DMS153 treated with DMSO at 0.1 percent for 48 hours (cell line): Measurements from ENCODE around the gene ADRA2A.

Experiments used
- DNase-seq: peaks from one replicate; lab custom pipeline; 2025; ENCODE audit not compliant: unreplicated experiment; lab: John Stamatoyannopoulos, UW

Gene ADRA2A

DNA sequence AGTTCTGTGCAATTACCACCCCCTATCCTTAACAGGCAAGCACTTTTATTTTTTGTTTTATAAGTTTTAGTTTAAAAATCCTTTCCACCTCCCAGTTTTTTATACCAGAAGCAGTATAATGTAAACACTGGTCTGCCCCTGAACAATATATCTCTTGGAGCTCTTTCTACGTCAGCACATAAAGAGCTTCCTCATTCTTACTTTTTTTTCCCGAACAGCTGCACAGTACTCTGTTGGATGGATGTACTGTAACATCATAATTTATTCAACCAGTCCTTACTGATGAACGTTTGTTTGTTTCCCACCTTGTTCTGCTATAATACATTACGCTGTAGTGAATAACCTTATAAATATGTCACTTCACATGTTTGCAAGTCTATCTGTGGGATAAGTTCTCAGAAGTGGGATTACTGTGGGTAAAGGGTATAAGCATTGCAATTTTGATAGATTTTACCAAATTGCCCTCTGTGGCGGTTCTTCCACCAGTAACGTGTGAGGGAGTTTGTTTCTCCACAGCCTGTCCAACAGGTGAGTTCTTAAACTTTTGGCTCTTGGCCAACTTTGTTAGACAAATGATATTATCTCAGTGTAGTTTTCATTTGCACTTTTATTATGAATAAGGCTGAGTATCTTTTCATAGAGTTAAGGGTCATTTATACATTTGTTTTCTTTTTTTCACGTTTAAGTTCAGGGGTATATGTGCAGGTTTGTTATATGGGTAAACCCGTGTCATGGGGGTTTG is 32.8 kb downstream of the ADRA2A start:
- peak; percentile 20 for DNase-seq

DNA sequence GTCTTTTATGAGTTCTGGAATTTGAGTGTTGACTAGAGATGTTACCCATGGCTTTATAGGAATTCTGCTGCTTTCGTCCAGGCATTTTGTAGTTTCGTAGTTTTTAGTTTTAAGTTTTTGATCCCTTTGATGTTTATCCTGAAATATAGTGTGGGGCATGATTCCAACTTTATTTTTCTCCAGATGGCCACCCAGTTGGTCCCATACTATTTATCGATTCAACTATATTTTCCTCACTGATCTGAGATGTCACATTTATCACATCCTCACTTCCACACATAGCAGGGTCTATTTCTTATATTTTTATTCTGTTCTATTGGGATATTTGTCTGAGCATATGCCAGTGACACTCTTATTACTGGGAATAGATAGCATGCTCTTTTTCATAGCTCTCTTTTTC is 33.9 kb downstream of the ADRA2A start:
- DNase-seq, result no peak

DNA sequence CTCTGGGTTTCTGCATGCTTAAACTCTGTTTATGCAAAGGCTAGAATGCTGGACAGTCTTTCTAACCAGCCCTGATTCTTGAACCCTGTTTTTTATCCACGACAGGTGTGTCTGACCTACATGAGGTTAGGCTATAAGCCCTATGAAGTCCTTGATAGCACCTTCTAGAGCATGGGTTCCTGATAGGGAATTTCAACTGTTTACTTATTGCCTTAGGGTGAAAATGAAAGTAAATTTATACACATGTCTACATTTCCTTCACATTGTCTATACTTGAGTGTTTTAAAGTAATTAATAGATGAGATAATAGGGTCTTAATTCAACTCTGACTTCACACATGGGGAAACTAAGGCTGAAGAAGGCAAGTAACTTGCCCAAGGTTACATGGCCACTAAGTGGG is 35.5 kb downstream of the ADRA2A start:
- no peak for DNase-seq

DNA sequence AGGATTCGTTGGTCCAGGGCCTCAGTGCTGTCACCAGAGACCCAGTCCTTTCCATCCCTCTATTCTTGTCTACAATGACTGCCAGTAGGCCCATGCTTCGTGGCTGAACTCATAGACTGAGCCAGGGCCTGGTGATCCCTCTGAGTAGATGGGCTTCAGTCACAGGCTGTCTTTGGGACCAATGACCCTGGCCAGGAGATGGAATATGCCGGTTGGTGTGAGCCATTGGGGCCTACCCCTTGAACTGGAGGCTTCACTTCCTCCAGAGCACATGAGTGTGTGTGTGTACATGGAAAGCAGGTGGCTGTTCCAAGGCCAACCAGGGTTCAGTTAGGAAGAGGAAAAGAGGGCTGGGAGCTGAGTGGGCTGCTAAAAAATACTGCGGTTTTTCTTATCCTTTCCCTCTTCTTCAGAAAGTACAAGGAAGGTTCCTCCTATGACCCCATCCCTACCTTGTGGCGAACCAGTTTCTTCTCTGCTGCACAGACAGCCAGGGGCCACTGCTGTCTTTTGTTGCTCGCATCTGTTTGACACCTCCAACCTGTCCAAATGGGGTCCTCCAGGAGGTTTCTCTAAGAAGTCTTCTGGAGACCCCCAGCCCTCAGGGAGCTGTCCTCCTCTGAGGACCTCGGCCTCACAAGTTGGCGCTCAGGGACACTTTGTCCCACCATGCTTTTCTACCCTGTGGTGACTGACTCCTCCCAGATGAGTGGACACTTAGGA is 36.6 kb downstream of the ADRA2A start:
- DNase-seq, result no peak

DNA sequence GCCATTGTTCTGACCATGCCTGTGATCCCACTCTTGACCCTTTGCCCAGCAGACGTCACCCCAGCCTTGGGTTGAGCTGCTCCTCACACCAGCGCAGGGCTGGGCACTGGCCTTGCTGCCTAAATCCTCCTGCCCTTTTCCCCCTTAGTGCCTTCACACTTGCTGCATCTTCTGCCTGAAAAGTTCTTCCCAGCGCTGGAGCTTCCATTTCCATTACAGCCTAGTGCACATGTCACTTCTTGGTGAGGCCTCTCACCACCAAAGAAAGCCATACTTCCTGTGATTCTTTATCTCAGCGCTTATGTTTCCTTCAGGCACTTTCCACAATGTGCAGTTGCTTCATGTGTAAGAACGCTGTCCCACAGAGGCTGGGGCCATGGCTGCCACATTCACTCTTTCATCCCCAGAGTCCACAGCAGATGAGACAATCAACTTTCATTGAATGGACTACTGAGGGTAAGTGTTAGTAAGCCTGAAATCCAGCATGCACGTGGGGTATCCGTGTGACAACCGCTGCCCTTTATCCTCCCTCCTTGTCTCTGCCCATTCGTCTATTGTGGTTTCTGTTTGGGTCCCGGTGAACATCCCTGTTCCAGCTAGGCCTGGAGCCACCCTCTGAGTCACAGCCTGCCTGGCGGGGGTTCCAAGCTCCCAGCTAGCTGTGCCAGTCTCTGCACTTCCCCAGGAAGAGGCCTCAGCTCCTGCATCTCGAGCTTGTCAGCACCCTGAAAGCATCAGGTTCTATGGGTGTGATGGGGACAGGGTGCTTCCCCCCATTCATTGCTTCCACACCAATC is 37.3 kb downstream of the ADRA2A start:
- DNase-seq, result no peak

DNA sequence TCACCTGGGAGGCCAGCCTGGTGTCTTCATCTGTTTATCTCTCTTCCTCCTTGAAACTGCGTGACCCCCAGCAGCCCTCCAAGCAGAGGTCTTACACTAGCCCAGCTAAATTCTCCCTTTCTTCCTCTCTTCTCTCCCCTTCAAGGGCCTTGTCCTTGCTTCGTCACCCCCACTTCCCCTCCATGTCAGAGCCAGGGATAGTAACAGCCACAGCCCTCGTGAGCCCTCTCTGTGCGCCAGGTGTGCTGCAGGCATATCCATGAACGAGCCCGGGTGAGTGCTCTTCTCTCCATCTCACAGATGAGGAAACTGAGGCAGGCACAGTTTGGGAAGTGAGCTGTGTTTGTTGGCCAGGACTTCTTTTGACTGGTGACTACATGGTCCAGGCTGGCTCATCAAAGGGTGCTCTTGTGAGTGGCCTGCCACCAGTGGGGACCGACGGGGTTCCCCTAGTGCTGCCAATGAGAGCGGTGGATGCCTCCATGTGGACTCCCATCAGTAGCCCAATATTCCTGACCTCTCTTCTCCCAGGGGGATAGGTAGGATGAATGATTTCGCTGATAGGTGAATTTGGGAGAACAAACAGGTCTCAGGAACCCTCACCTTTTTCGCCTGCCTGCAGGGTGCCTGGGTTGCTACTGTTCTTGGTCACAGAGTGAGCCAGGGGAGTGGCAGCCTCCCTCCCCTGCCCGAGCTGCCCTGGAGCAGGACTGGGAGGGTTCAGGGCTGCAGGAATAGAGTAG is 38.1 kb downstream of the ADRA2A start:
- DNase-seq, result no peak

DNA sequence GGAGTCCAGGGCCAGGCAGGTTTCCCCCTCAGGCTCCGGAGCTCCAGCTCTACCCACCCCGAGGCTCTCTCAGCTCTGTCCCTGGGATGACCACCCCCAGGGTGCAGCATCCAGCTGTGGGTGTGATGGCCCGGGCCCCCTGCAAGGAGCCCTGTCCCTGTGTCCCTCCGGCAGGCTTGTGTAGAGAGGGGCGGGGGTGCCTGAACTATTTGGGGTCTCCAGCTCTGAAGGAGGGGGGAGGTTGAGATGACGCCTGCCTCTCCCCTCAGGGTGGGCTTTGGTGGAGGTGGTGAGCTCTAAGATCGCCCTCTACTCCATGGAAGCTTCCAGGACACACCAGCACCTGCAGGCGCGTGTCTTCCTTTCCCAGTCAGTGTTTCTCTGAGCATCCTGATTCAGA is 39.4 kb downstream of the ADRA2A start:
- DNase-seq, result no peak

DNA sequence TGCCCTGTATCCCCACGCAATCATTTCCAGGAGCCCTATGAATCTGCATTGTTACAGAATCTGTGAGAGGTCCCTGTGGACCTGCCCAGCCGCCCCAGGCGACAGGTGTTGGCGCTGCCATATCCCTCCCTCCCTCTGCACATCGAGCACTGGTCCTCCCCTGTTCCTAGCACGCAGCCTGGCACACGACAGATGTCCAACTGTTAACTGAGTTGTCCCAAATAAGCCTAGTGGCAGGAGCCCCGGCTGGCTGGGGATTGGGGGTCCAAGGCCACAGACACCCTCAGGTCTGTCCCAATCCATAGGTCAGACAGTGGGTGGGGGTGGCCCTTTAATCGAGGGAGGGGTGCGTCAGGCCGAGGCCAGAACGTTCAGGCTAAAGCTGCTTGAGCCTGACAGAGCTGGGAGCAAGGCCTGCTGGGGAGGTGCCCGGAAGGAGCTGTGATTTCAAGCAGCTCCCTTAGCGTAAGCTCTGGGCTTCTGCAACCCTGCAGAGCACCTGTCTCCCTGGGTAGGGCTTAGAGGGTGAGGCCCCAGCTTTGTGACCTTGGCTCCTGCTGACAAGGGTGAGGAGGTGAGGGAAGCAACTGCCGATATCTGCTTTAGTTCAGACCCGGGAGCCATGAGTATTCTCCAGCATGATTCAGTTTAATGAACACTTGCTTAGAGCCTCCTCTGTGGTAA is 40.1 kb downstream of the ADRA2A start:
- DNase-seq, result no peak

DNA sequence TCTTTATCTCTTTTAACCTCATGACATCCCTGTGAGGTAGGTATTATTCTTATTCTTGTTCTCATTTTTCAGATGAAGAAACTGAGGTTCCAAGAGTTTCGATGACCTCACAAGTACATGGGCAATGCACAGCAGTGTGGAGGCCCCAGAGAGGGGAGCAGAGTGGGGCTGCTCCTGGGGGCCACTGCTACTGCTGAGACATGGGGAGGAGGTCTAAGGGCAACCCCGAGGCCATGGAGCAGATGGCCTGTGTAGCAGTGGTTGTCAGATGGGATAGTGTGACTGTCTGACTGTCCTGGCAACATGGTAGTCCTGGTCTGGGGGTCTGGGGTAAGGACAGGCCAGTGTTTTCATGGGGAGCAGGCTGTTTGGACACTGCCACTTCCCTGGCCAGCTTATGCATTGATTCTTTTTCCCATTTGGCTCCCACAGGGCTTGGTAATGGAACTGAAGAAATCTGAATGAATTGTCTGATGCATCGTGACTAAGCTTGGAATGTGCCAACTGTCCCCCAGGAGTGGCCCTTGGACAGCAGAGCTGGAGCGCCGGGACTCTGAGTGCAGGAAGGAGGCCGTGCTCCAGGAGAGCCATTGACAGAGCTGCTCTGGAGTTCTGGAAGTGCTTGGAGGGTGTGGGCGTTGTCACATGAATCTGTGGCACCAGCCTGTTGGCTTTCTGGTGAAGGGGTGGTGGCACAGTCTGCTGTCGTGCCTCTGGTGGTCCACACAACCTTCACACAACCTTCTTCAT is 40.9 kb downstream of the ADRA2A start:
- no peak for DNase-seq

DNA sequence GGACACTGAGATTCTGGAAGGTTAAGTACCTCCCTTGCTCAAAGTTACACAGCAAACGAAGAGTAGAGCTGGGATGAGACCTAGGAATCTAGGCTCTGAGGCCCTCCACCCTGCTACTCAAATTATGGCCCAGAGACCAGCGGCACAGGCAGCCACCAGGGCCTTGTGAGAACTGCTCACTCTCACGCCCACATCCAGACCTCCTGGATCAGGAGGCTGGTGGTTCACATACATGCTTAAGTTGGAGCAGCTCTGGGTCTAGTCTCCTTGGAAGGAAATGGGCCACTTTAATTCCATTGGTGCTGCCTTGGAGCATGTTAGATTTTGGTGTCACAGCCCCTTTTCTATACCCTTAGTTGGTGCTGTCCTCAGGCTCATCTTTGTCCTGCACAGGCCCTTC is 41.9 kb downstream of the ADRA2A start:
- no peak for DNase-seq

DNA sequence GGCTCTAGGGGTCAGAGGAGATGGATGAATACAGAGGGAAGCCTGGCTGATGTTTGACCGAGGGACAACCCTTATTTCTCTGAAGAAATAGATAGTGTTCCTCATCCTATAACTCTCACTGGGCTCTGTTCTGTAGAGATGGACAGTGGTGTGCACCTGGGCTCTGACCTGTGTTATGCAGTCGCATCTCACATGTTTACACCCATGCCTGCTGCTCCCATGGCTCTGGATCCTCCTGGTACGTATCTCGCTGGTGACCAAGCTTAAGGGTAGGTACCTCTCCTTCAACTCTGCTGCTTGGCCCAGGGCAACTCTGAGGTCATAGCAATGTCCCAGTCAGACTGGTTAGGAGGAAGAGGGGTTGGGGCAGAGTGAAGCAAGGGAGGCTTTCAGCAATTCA is 42.8 kb downstream of the ADRA2A start:
- no peak for DNase-seq

DNA sequence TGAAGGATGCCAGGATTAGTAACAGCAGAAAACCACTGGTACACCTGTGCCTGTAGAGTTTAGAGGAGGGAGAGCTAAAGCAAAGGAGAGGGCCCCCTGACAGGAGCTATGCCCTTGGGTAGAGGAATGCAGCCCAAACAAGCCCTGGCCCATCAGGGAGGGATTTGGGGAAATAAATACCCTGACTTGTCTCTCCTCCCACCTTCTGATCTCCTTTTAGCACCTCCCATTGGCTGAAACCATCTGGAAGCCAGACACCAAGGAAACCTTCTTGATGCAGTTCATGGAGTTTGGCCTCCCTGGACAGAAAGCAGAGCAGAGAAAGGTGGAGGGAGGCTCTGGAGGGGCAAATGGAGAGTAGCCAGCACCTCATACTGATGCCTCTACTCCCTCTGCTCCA is 45.3 kb downstream of the ADRA2A start:
- DNase-seq, result no peak

DNA sequence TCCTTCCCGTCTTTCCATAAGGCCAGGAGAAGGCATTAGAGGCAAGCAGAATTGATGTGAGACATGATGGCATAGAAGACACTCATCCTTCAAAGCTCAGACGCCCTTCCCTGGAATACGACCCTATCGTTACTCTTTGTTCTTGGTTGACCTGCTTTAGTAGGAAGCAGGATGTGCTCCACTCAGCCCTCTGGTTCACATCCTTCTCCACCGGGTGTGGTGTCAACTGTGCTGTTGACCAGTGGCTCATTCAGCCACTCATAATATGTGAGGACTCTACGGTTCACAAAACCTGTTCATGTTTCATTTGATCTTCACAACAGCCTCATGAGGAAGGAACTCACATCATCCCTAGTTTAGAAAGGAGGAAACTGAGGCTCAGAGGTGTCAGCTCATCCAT is 47.1 kb downstream of the ADRA2A start:
- DNase-seq, result no peak

DNA sequence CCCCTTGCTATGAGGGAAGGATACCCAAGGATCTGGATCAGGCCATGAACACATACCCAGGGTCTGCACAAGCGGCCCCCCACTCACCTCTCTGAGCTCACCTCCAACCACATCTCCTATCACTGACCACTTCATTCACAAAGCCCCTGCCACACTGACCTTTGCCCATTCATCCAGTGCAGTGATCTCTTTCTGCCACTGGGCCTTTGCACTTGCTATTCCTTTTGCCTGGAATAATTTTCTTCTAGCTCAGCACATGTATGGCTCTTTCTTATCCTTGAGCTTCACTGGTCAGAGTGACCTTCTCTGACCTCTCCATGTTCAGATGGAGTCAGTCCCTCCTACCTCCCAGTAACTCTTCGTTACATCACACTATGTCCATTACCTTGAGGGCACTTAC is 48.3 kb downstream of the ADRA2A start:
- no peak for DNase-seq

DNA sequence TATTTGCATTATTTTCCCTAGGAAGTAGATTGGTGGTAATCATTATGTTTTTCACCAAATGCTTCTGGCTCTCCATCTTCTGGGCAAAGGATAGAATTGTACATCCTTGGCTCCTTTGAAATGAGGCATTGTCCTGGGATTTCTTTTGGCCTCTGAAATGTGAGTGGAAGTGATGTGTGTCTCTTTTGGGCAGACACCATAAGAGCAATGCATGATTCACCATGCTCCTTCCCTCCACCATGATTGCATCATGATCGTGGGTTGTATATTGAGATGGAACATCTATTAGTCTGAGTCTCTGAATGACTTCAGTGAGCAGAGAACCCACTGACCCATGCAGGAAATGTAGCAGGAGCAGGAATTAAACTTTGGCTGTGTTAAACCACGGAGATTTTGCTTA is 49.2 kb downstream of the ADRA2A start:
- no peak for DNase-seq

DNA sequence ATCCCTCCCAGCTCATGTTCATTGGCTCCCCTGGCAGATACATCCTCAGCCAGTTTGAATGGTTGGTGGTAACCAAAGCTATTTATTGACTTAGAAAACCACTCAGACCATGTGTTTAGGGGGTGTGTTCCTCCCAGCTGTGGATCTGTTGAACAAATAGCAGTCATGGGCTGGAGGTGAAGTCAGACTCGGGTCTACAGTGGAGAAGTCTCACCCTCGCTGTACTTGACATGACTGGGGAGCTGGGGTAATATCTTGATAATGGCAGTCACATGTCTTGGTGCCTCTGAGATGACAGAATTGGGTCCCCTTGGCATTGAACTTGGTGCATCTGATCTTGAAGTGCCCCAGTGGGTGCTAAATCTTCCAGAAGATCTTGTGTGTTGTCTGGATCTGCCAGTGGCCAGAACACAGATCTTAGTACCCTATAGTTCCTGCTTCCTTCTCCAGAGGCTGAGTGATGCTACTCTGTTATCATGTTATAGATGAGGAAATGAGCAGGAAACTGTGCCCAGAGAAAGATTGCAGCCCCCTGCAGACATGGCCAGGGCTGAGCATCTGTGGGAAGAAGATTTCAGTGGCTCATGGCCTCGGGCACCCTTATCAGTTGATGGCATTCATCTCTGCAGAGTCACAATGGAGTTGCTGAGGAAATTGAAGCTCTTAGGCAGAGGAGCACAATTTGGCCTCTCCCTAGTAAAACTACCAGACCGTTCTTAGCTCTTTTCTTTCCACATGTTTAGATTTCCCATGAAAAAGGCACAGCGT is 50.4 kb downstream of the ADRA2A start:
- DNase-seq, result no peak

DNA sequence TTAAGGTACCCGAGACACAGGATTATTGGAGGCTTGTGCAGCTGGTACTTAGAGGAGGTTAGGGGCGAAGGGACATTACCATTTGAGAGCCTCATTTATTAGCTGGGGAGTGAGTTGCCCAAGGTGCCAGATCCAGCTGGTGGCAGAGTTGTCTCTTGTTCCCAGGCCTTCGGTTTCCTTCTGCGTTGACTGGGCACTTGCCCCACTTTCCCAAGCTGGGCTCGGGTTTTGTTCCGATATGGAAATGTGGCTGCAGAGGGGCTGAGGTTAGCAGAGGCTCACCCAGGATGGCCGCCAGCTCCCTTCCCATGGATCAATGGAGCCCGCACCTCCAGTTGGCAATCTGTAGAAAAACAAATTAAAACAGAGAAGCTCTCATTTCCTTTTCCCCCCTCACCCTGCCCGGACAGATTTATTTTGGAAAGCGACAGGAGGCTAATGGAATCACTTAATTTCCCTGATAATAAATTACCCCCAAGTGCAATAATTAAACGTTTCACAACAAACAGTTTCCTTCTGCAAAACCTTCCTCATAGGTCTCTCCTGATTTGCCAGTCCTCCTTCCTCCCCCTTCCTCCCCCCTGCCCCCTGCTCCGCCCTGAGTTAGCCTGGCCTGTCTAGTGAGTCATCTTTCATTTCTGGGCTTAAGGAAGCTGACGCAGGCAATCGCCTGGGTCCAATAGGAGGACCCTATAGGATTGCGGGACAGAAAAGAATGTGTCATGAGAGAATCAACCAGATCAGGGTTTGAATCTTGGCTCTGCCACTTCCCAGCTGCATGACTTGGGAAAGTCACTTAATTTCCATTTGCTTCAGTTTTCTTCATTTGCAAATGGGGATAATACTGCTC is 51.7 kb downstream of the ADRA2A start:
- no peak for DNase-seq

DNA sequence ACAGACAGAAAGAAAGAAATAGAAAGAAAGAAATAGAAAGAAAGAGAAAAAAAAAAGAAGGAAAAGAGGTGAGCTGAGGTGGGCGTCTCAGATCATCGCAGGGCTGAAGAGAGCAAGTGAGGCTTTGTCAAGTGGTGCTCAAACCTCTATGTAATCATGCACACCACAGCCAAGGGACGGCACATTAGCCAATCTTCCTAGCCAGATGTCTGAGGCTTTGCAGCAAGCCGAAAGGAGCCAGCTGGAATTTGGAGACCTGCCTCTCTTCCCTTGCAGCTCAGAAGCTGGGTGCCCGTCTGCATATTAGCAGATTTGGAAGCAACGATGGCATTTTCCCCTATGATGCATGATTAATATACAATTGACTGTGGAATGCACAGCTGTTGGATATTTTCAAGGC is 52.5 kb downstream of the ADRA2A start:
- DNase-seq, result no peak
